ENCODE data around the gene SGPP2. TPM values are rescaled to one million over a fixed set of nuclear protein-coding genes. Genes with fewer than 3 reads are reported as not detected.

Gene SGPP2
- total RNA-seq, 1 donor from 2014 or later = 0.21 TPM

DNA sequence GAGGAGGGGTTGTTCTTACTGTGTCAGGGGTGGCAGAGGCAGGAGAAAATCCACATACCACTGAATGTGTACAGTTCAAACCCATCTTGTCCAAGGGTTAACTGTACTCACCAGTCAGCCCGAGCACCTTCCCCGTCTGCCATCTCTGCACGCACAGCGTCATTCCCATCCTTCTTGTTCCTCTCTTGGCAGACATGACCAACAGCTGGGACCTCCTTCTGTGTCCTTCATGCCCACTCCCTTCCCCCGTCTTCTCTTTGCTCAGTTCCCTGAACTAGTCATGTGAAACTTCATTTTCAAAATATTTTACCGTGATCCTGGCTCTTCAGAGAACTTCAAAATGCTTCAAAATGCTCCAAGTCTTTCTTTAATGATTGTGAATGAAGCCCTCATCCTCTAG is 139.6 kb downstream of the SGPP2 start:
- intact Hi-C loops (cut with DNase I) = no loop called here
- peaks cover 4 to 15% of the 10 kb centered on the region in 2 donors for H3K36me3 ChIP-seq
- no peaks in the 10 kb centered on the region for H3K9me3 ChIP-seq
- no peak overlapping the region for H3K4me3 ChIP-seq
- no peaks in the 10 kb centered on the region for H3K4me1 ChIP-seq
- no peaks in the 10 kb centered on the region for H3K27me3 ChIP-seq
- DNase-seq (ENCODE audit: low spot score in 2 of 2) = no peak
- no peak overlapping the region for H3K27ac ChIP-seq
- TF ChIP-seq, protein P1, sequence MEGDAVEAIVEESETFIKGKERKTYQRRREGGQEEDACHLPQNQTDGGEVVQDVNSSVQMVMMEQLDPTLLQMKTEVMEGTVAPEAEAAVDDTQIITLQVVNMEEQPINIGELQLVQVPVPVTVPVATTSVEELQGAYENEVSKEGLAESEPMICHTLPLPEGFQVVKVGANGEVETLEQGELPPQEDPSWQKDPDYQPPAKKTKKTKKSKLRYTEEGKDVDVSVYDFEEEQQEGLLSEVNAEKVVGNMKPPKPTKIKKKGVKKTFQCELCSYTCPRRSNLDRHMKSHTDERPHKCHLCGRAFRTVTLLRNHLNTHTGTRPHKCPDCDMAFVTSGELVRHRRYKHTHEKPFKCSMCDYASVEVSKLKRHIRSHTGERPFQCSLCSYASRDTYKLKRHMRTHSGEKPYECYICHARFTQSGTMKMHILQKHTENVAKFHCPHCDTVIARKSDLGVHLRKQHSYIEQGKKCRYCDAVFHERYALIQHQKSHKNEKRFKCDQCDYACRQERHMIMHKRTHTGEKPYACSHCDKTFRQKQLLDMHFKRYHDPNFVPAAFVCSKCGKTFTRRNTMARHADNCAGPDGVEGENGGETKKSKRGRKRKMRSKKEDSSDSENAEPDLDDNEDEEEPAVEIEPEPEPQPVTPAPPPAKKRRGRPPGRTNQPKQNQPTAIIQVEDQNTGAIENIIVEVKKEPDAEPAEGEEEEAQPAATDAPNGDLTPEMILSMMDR (IDR thresholded peaks at IDR 0.05) = no peak

DNA sequence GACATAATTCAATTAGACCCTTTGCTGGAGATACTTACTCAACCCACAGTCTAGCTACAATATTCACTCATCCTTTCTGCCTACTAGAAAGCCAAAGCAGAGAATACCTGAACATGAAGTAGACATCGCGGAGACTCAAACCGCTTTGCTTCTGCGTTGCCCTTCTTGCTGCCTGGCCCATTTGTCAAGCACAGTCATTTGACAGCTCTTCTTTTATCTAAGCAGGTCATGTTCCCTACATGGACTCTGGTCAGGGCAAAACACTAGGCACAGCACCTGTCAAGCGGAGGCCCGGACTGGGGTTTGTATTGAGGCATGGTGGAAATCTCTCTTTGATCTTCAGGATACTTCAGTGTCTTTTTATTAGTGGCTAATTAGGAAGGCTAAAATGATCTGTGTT is 141.9 kb downstream of the SGPP2 start:
- DNase-seq (ENCODE audit: low spot score in 2 of 2) = no peak
- intact Hi-C loops (cut with DNase I) = no loop called here
- no peak overlapping the region for H3K27ac ChIP-seq
- no peaks in the 10 kb centered on the region for H3K27me3 ChIP-seq
- no peak overlapping the region for H3K4me3 ChIP-seq
- peaks cover 4 to 23% of the 10 kb centered on the region in 2 donors for H3K36me3 ChIP-seq
- TF ChIP-seq, protein P1 (IDR thresholded peaks at IDR 0.05) = no peak
- no peaks in the 10 kb centered on the region for H3K4me1 ChIP-seq
- no peaks in the 10 kb centered on the region for H3K9me3 ChIP-seq

DNA sequence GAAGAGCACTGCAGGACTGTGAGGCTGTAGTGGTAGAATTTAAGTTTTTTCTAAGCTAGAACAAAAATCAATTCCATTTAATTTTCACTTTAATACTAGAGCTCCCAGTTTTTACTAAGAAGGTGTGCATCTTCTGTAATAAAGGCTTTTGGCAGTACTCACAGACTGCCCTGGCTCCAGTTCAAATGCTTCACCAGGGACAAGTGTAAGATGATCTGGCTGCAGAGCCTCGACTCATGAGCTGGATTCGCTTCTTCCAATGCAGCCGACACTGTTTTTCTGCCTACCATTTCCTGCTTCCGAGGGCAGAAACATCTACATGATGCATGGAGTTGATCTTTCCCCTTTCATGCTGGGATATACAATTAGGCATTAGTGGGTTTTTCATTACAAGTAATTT is 144.5 kb downstream of the SGPP2 start:
- H3K9me3 ChIP-seq = no peaks in the 10 kb centered on the region
- H3K36me3 ChIP-seq = peaks cover 4 to 31% of the 10 kb centered on the region in 2 donors
- no peak overlapping the region for H3K4me3 ChIP-seq
- H3K4me1 ChIP-seq = peaks cover 0 to 4% of the 10 kb centered on the region in 2 donors
- intact Hi-C loops (cut with DNase I) = no loop called here
- no peak for DNase-seq (ENCODE audit: low spot score in 2 of 2)
- H3K27ac ChIP-seq = no peak overlapping the region
- no peaks in the 10 kb centered on the region for H3K27me3 ChIP-seq
- TF ChIP-seq, protein P1 (IDR thresholded peaks at IDR 0.05) = no peak

DNA sequence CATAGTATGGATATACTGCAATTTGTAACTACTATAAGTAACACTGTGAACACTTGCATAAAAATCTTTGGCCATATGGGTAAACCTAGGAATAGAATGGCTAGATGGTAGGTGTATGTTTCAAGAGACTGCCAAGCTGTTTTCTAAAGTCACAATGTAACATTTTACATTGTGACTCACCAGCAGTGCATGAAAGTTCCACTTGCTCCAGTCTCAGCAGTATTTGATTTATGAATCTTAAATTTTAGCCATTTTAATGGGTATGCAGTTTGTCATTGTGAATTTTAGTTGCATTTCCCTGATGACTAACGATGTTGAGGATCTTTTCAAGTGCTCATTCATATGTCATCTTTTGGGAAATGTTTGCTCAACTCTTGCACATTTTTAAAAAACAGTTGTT is 145.5 kb downstream of the SGPP2 start:
- TF ChIP-seq, protein P1 (IDR thresholded peaks at IDR 0.05) = no peak
- Histone ChIP-seq H3K4me1 (peaks cover 0 to 4% of the 10 kb centered on the region in 2 donors), H3K4me3 (no peak overlapping the region), H3K9me3 (no peaks in the 10 kb centered on the region), H3K36me3 (peaks cover 4 to 31% of the 10 kb centered on the region in 2 donors), H3K27me3 (no peaks in the 10 kb centered on the region), H3K27ac (no peak overlapping the region)
- intact Hi-C loops (cut with DNase I) = no loop called here
- no peak for DNase-seq (ENCODE audit: low spot score in 2 of 2)

DNA sequence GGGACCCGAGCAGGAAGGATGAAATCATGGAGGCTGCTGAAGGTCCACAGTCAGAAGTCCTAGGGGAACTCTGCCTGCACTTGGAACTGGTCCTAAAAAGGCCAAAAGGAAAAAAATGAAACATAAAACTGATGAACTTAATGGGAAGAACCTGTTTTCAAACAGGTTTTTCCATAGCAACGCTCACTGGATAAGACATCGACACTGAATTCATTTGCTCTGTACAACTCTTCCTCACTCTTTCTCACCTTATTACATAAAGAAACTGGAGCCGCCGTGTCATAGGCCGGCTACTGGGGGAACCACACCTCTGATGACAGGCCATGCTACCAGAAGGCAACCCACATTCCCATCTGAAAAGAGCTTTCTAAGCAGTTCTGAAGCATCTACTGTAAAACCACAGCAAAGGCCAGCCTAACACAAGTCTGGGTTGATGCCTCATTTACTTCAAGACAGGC is 147.9 kb downstream of the SGPP2 start:
- no peaks in the 10 kb centered on the region for H3K9me3 ChIP-seq
- intact Hi-C loops (cut with DNase I) = no loop called here
- no peak overlapping the region for H3K4me3 ChIP-seq
- TF ChIP-seq, protein P1 (IDR thresholded peaks at IDR 0.05) = no peak
- peaks cover 0 to 4% of the 10 kb centered on the region in 2 donors for H3K4me1 ChIP-seq
- no peak overlapping the region for H3K27ac ChIP-seq
- no peak for DNase-seq (ENCODE audit: low spot score in 2 of 2)
- peaks cover under 1 to 22% of the 10 kb centered on the region in 2 donors for H3K36me3 ChIP-seq
- no peaks in the 10 kb centered on the region for H3K27me3 ChIP-seq

DNA sequence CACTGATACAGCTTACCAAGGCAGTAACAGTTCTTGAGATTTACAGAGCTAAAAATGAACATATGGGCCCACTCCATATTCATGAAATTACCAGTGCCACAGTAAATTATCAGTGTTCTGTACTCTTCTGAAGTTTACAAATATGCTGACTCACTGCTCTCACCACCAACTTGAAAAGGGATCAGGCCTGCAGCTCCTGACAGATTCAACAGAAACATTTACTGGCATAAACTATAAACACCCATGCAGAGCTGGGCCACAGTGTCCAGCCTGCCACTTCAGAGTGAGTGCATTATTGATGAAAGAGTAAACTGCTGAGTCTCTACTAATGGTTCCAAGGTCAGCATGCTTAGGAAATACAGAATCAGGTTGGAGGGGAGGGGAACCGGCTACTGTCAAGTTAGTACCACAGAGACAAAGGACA is 148.4 kb downstream of the SGPP2 start:
- no peaks in the 10 kb centered on the region for H3K27me3 ChIP-seq
- DNase-seq (ENCODE audit: low spot score in 2 of 2) = no peak
- H3K9me3 ChIP-seq = no peaks in the 10 kb centered on the region
- TF ChIP-seq, protein P1 (IDR thresholded peaks at IDR 0.05) = no peak
- H3K36me3 ChIP-seq = peaks cover 0 to 19% of the 10 kb centered on the region in 2 donors
- peaks cover 0 to 4% of the 10 kb centered on the region in 2 donors for H3K4me1 ChIP-seq
- H3K4me3 ChIP-seq = no peak overlapping the region
- intact Hi-C loops (cut with DNase I) = no loop called here
- no peak overlapping the region for H3K27ac ChIP-seq
